Dedifferentiated amniotic fluid mesenchymal stem cell (primary cell): ENCODE measurements around the gene SLC22A14.
"Not testable (repeated sequence)": the region's sequence is repeated elsewhere in the genome, so short reads cannot be mapped to it uniquely, and the experiment has no call there.

Experiments
- DNase-seq: peaks from one replicate; pipeline ENCODE4 v3.0.0-alpha.2; 2016; ENCODE audit errors: extremely low spot score

SLC22A14 gene

DNA sequence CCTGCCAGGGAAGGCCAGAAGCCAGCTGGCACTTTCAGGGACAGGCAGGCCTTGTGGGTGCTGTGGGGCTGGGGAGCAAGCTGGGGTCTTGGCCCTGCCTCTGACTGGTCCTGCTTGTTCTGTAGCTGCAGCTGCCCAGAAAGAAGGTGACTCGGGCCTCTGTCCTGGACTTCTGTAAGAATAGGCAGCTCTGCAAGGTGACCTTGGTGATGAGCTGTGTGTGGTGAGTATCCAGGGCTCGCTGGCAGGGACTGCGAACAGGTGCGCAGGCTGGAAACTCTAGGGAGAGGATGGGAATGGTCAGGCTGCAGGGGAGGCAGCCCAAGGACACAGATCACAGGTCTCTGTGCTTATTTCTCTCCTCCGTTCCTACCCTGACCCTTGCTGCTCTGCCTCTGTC, 31.2 kb downstream of the SLC22A14 start:
- no peak for DNase-seq

GRCh38 chr3:38313695-38314094, 31.6 kb downstream of the SLC22A14 start:
- DNase-seq = no peak

- no peak for DNase-seq
Measured at GRCh38 chr3:38314112-38314763, 32.1 kb downstream of the SLC22A14 start.

DNA sequence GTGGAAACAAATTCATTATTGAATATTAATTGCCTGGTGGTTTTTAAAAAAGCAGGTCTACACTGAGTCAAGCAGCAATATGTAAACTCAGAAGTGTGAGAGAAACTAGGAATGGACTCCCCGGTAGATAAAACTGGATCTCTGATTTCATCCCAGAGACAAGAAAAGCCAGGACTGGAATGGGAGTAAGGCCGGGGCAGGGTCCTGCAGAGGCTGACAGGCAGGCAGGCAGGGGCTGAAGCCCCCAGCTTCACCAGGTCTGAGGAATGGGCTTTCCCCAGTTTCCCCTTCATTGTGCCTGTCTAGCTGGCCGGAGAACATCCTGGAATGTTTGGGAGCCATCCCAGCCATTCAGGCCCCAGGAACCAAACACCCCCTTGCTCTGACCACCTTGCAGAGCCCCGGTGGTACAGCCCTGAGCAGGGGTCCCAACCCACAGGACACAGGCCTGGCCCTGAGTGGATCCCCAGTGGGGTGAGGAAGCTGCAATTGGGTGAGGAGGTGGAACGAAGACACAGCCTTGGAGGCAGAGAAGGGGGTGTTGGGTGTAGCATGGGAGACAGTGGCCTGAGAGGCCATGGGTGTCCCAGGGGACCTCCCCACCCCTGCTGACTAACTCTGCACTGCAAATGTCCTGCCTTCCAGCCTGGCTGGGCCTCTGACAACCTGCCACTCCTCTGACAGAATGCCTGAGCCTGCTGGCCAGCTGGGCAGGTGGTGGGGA, 32.8 kb downstream of the SLC22A14 start:
- DNase-seq = no peak

- no peak for DNase-seq
Measured at GRCh38 chr3:38315488-38316230, 33.6 kb downstream of the SLC22A14 start.

DNA sequence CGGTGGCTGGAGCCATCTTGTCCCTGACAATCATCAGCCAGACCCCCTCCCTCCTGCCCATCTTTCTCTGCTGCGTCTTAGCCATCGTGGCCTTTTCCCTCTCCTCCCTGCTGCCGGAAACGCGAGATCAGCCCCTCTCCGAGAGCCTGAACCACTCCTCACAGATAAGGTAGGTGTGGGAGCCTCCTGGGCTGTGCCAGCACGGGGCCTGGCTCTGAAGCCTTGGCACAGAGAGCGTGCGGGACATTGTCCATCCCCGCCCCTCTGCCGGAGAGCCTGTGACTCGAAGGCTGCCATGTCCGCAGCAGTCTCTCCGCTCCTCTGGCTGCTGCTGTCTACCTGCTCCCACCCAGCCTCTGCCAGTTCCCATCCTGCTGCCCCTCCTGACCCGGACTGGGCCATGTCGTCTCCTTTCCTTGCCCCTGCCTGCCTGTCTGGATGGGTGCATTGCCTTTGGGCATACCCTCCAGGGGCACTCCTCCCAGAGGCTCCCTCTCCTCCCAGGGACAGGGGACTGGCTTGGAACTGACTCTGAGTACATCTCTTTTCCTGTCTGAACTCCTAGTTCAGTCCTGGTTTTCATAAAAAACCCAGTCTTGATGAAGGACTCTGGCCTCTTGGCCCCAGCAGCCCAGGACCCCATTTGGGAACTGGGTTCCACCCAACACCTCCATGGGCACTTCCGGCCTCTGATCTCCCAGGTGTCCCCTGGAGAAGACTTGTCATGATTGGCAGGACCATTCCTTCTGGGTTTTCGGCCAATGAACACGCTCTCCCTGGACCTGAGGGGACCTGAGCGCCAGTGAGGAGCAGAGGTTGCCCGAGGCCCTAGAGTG, 34.5 kb downstream of the SLC22A14 start:
- no peak for DNase-seq

DNA sequence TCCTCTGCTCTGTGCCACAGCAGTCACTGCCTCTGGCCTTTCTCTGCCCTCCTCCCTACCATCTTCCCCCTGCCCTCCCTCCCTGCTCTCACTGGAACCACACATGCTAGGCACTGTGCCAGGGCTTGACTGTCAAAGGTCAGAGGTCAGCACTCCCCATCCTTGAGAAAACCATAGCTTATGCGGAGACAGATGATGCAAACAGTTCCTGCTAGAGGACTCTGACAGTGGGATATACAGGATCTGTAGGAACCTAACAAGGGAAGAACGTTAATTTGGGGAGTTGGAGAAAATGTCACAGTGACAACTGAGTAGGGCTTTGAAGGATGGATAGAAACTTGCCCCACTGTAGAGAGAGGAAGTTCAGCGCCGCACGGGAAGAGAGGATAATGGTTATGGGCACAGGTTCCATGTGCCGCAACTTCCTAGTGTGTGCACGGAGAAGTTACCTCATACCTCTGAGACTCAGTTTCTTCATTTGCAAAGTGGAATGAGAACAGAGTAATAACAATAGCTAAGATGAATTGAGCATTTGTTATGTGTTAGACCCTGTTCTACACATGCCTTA, 35.2 kb downstream of the SLC22A14 start:
- DNase-seq = no peak

DNA sequence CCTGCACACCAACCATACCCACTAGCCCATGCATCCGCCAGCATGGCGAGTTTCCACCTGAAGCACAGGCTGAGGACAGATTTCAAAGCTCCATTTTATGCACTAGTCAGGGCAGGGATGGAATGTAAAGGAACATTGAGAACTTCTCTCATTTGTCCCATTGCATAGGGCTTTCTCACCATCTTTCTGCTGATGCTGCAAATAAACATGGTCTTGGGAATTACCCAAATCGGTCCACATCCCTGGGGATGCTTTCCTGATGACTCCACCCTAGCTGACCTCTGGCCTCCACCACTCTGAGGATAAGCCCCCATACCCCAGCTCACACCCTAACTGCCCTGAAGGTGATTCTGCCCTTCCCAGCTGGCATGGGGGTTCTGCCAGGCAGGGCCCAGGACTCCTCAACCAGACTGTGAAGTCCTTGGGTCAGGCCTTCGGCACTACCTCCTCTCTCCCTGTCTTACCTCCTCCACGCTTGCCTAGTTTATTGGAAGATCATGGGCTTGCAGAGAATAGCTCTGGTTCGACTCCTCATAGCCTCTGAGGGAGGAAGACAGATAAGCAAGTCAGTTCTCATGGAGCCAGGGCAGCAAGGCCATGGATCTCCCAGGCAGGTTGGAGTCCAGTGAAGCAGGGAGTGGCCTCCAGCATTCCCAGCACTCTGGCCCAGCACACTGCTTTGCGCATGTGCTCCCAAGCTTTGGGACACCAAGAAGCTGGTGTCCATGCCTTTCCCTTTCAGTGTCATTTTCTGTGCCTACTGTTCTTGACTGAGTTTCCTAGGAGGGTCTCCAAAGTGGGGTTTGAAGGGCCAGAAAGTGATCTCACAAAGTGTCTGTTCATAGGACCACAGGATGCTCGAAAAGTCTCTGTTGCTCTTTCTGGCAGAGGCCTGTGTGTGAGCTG, 36.9 kb downstream of the SLC22A14 start:
- no peak for DNase-seq

DNA sequence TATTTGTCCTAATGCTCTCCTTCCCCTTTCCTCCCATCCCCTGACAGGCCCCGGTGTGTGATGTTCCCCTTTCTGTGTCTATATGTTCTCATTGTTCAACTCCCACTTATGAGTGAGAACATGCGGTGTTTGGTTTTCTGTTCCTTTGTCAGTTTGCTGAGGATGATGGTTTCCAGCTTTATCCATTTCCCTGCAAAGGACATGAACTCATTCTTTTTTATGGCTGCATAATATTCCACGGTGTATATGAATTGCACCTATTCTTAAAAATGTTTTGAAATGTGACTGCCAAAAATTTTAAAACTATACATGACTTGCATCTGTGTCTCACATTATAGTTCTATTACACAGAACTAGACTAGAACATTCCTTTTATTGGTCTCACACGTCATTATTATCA, 38.5 kb downstream of the SLC22A14 start:
- DNase-seq = not testable (repeated sequence)

DNA sequence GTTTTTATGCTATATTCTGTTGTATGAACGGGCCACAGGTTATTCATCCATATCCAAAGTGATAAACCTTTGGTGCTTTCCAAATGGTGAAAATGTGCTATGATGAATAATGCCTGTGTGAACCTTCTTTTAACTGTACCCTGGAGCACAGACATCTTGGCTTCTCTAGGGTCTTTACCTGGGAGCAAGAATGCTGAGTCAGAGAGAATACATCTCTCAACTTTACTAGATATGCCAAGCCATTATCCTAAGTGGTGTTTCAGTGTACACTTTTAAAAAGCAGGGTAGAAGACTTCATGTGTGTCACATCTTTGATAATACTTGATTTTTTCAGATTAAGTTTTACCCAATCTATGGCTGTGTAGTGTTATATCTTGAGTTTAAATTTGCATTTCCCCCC, 41.0 kb downstream of the SLC22A14 start:
- DNase-seq = no peak

DNA sequence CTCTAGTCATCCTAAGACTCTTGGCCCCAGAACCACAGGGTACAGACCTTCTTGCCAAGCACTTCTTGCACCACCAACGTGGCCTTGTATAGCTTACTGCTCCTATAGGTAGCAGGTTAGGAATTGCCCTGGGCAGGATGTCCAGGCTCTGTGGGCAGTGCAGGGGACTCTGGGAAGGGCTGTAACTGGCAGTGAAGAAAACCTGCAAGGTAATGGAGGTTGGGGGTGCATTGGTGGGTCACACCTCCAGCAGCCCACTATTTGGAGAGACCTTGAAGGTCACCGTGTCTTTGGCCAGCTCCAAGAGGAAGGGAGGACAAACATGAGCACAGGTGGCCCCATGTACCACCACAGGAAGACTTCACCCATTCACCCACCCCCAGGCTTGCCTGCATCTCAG, 43.2 kb downstream of the SLC22A14 start:
- DNase-seq = no peak

DNA sequence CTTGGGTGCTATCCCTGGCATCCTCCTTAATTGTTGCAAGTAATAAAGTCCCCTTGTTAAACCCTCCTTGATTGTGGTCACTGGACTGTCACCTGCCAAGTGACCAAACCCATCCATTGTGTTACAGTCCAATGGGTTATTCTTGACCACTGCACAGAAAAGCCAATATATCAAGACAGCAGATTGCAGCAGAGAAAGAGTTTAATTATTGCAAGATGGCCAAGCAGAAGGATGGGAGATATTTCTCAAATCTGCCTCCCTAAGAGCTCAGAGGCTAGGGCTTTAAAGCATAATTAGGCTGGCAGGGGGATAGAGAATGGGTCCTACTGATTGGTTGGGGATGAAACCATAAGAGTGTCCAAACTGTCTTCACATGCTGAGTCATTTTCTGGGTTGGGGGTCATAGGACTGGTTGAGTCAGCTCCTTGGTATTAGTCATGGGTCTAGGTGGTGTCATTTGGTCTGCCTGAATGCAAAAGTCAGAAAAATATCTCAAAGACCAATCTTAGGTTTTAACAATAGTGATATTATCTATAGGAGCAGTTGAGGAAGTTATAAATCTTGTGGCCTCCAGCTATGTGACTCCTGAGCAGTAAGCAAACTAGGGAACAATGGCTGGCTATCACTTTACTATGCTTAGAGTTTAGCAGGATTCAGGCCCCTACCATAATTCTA, 45.4 kb downstream of the SLC22A14 start:
- DNase-seq = no peak

DNA sequence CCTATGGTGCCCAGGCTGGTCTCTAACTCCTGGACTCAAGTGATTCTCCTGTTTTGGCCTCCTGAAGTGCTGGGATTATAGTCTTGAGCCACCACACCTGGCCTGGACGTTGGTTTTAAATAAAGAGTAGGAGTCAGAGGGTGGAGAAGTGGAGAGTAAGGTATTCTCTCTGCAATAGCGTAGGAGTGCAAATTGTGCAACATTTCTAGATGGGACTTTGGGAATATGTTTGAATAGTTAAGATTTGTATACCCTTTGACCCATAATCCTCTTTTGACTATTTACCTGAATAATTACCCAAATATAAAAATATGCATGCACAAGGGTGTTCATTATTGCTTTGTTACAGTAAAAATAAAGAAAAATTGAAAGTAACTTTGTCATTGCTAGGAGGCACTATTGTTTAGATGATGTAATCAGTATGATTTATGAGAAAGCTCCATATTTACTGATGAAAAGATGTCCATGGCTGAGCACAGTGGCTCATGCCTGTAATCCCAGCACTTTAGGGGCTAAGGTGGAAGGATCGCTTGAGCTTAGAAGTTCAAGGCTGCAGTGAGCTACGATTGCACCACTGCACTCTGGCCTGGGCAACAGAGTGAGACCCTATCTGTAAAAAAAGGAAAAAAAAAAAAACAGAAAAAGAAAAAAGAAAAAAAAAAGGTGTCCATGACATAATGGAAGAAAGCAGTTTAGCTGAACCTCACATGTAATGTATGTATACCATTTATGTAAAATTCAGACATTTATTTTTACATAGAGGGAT, 49.3 kb downstream of the SLC22A14 start:
- no peak for DNase-seq

DNA sequence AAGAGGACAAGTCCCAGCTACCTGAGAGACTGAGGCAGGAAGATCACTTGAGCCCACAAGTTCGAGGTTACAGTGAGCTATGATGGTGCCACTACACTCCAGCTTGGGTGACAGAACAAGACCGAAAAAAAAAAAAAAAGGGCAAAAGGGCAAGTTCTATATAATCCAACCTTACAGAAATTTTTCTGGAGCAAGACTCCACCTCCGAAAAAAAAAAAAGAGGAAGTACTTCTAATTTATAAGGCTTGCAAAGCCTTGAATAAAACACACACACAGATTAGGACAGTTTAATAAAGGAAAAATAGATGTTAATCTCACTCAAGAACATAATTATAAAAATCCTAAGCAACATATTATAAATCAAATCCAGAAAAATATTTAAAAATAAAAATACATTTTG, 50.1 kb downstream of the SLC22A14 start:
- no peak for DNase-seq

DNA sequence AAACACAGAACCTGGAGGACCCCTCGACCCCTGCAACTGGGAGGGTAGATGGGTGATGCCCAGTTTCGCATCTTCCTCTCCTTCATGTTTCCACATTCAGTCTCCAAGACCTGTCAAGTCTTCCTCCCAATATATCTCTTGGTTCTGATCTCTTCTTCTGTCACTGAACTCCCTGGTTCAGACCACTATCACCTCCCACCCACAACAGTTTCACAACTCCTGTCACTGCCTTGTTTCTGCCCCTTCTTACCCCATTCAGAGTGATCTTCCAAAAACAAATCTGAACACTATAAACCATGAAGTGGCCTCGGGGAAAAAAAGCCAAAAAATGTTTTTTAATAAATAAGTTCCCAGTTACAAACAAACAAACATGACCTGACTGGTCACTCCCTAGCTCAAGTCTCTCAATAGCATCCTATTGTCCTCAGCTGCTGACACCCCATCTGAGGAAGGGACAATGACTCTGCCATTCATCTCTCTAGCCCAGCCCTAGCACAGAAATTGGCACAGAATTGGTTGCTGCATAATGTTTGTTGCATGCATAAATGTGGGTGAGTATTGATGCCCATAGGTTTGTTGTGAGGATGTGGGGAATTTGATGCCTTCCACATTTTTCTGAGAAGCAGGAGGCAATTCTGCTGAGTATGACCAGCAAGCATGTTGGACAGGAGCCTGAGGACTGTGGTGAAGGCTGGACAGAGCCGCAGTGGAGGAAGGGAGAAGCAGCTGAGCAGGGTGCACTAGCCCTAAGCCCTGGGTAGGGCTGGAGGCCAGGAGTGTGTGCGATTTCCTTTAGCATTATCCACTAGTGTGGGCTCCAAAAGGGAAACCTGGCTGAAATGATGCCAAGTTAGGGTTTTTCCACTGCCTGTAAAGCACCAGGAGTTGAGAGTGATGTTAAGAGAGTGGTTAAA, 52.3 kb downstream of the SLC22A14 start:
- DNase-seq = peak; percentile 65

- DNase-seq = no peak
Measured at GRCh38 chr3:38335263-38335662, 53.2 kb downstream of the SLC22A14 start.

GRCh38 chr3:38337703-38338102, 55.6 kb downstream of the SLC22A14 start:
- DNase-seq = no peak
